HG03060 (cell line): Measurements from ENCODE around the gene NEURL3.
A peak's percentile ranks its signal among the peaks of the same experiment; 100 is the strongest.

Source experiments
- ATAC-seq: cut with Tn5 transposase; IDR thresholded peaks from one replicate; pipeline ENCODE4 v1.9.1; 2021; ENCODE audit warnings: low read depth, moderate number of reproducible peaks; ENCODE audit not compliant: unreplicated experiment

Gene NEURL3

DNA sequence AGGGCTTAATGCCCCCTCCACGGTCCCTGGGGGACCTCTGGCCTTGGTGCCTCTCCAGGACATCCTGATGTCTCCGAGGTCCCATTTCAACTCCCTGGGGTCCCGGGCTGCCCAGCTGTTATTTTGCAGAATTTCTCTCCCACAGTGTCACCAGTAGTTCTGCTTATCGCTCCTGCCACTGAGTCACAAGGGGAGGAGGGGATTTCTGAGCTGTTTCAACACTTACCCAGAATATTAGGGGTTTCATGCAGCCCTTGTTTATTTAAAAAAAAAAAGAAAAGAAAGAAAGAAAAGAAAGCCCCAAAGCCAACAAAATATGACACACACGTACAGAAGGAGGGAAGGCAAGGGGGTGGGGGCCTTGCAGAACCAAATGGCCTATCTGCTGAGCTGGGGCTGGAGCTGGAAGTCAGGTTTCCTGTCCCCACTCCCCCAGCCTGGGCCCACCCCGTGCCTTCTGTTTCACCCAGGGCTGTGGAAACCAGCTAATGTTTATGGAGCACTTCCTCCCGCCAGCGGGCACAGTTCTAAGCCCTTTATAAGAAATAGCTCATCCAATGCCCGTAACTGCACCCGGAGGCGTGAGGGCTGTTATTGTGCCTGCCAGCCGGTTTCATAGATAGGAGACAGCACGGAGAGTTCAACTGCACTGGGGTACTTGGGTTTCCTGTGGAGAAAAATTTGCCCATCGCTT is 23.0 kb upstream of the NEURL3 start:
- no peak for ATAC-seq

DNA sequence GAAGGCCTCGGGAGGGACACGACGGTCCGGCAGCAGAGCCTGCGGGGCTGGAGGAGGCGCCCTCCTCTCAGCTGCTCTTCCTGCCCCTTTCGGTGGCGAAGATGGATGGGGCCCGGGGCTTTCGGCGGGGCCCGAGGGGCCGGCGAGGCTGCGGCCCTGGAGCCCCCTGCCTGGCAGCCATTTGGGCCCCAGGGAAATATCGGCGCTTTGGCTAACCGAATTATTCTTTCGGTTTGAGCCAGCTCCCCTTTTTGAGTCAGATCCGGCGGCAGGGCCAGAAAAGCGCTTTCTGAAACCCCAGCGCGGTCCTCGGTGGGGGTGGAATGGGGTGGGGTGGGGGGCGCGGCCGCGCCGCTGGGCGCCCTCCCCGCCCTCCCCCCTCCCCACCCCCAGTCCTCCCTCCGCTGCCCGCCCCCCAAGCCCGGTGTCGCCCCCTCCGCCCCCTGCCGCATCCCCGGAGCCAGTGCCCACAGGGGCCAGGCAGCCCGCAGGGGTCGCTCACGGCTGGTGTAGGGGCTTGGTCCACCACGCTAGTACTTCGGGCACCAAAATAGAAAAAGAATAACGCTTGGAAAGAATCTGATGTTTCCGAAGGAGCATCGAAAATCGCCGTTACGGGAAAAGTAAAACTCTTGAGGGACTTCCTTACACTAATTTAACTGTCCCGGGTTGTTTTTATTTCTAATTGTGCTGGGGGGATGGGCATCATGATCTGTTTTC is 22.3 kb upstream of the NEURL3 start:
- no peak for ATAC-seq

DNA sequence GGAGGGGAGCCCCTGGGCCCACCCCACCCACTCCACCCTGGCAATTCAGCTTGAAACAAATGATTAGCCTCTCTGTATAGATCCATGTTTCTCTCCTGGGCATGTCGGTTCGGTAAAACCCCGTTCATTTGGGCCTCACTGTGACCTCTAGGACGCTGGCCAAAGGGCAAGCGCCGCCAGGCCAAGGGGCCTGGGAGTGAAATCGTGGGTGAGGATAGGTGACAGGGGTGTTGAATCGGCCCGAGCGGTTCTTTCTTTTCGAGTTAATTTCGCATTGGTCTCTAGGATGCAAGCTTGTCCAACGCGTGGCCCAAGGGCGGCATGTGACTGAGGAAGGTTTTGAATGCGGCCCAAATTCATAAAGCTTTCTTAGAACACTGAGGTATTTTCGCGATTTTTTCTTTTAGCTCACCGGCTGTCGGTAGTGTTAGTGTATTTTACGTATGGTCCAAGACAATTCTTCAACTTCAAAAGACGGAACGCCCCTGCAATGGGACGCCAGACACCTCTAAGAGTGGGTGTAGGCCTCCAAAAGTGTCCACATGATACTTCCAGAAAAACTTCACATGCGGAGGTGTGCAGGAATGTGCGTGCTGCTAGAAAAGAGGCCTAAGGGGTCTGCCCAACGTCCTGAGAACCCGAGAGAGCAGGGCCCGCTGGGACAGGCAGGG is 21.6 kb upstream of the NEURL3 start:
- ATAC-seq: no peak

DNA sequence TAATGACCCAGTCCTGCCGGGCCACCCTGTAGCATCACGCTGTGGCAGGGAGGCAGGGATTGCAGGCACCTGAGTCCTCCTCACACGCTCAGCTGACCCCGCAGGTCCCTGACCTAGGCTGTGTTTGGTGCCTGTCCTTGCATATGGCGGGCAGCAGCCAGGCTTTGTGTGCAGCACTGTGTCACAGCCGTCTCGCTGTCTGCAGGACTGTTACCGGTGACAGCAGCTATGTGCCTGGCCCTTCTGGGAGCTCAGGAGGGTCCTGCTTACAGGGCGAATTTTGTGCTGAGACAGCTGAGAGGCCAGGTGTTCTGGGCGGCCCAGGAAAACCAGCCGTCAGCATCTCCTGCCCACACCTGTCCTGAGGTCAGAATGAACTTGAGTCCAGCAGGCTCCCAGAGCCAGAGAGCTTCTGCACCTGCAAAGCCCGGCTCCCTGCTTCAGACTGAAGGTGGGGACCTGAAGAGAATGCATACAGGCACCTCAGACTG is 21.0 kb upstream of the NEURL3 start:
- ATAC-seq: no peak

DNA sequence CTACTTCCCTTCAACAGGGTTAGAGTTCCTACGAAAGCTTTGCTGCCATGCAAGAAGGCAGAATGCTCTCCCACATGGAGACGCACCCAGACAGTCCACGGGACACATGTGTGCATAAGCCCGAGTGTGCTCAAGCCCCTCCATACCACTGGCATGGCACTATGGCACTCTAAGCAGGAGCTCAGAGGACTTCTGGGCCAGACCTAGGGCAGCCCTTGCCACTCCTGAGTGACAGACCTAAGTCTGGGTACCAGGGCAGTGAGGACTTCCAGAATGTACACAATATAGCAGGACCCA is 20.0 kb upstream of the NEURL3 start:
- ATAC-seq: no peak

DNA sequence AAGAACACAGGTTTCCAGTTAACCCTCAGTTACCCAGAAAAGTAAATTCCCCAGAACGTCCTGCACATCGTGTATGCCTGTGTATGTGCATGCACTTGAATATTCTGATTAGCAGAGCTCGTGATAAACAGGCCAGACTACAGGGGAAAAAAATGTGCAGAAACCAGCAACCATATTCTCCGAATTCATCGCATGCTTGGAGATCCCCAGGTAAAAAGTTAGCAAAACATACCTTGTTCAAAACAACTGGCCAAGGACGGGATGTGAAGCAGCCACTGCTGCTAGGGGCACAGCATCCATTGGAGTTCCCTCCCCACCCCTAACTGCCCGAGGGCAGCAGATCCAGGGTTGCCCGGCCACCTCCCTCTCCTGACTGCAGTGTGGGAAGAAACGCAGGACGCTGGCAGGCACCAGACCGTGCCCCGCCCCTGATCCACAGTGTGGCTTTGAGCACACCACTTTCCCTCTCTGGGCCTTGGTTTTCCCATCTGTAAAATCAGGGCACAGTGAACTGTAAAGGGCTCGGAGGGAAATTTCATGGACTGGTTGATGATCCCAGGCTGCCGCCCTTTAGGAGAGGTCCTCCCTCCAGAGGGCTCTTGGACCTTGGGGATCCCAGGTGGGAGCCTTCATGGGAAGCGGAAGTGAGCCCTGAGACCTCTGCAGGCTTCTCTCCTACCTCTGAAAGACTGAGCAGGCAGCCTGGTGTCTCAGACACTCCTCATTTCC is 19.5 kb upstream of the NEURL3 start:
- ATAC-seq: no peak

DNA sequence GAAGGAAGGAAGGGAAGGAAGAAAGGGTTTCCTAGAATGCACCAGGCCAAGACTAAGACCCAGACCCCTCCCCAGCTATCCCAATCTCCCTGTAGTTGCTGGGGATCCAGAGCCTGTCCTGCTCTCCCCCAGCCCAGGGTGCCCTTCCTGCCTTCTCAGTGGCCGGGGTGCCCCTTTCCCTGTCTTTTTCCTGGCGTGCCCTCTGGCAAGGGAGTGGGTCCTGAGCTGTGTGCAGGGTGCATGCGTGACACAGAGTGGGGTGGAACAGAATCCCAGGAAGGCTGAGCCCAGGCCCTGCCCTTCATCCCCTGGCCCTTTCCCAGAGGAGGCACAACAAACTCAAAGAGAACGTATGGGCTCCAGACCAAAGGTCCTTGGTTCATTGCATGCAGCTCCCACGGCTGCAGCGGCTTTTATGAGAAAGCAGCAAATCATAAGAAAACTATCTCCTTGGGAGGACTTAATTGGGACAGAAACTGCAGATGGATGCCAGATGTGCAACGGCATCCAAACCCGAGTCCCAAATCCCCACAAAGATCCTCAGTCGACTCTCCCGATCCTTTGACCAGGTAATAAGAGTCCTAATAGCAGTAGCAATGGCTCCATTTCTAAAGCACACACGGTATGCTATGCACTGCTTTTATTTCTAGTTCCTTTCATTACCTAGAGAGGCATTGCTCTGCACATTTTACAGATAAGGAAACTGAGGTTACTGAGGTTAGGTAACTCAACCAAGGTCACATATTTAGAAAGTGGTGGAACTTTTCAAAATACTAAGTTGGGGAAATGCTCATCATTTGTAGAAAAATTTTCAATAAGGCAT is 18.7 kb upstream of the NEURL3 start:
- no peak for ATAC-seq

DNA sequence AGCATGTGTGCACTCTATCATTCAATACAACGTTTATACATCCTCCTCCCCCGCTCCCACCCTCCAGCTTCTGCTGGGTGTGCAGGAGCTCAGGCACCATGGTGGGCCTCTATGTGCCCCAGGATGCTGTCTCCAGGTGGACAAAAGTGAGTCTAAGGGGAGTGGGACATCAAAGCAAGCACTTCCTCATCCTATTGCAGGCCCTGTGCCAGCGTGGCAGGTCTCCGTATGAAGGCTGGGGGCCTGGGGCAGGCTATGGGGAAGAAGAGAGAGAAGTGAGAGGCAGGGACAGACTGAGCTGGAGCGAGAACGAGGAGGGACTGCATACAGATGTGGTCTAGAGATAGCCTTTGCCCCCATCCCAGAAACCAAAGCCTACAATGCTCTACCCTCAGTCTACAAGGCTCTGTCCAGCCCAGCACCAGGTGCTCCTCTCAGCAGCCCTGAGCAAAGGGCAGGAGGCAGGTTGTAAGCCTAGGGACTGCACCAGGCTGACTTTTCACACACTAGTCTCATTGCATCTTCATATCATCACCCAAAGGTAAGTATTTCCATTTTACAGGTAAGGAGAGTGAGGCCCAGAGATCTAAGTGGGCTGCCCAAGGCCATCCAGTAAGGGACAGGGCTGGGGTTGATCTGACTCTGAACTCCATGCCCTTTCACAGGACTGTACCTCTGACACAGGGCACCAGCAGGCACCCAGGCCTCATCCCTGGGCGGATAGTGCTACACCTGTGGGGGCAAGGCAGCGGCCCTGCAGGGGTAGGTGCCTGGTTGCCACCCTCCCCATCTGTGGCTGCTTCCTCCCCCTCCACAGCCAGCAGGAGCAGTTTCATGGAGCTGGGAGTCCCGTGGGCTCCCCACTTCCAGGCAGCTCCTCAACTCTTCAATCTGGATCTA is 17.4 kb upstream of the NEURL3 start:
- ATAC-seq: no peak

DNA sequence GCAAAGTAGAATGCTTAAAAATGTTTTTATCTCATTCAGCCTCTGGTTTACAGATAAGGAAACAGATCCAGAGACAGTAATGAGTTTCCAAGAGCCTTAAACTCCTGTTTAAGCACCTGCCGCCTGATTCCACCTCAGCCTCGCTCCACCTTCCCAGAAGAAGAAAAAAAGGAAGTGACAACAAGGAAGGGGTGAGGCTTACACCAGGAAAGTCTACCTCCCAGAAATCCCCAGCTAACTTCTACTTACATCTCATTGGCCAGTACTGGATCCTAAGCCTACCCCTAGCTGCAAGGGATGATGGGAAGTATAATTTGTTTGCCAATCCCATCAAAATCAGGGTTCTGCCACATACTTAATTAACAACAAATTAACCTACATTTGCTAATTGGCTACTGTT is 16.1 kb upstream of the NEURL3 start:
- no peak for ATAC-seq

DNA sequence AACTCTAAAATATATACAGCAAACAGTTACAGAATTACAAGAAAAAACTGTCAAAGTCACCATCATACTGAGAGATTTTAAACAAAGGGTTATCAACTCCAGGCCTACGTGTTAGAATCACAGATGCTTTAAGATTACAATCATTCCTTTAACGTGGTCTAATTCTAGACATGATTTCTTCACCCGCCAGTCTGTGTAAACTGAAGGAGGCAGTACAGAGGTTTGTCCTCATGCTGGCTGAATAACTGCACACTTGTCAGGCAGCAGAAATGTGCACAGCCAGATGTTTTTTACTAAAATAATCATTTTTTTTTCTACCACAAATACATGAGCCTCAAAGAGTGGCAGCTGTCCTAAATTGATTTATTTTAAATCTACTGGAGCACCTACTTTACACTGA is 15.5 kb upstream of the NEURL3 start:
- ATAC-seq: no peak

DNA sequence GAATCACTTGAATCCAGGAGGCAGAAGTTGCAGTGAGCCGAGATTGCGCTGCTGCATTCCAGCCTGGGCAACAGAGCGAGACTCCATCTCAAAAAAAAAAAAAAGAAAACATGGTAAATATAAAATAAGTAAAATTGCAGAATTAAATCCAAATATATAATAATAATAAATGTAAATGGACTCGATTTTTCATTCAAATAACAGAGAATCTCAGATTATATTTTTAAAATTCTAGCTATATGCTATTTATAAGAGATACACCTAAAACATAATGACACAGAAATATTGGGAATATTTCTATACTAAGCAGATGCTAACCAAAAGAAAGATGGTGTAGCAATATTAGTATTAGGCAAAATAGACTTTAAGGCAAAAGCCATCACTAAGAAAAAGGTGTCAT is 15.1 kb upstream of the NEURL3 start:
- ATAC-seq: no peak

DNA sequence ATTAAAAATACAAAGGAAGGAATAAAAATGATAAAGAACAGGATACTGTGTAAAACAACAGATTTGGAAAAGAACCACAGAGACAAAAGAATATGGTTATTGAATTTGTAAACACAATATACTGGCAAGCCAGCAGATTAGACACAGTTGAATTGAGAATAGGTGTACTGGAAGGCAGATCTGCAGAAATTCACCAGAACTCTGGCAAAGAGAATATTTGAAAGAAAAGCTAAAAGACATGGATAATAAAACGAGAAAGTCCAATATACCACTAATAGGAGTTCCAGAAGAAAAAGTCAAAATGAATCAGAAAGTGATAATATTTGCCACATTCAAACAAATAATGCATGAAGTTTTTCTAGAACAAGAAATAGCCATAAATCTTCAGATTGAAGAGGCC is 11.9 kb upstream of the NEURL3 start:
- ATAC-seq: no peak

DNA sequence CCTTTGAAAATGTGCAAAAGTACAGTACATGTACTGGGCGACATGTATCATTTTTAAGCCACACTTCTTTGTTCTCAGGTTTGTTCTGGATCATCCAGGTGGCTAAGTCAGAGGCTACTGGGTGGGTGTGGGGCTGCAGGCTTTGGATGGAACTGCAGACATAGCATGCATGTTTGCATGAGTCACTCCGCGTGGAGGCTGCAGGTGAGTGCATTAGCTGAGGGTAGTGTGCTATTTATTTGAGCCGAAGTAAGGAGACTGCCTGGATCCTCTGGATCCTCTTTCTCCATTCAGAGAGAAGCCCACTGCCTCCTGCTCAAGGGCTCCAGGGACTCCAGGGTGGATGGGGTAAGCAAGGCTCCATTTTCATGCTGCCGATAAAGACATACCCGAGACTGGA is 9.4 kb upstream of the NEURL3 start:
- no peak for ATAC-seq

DNA sequence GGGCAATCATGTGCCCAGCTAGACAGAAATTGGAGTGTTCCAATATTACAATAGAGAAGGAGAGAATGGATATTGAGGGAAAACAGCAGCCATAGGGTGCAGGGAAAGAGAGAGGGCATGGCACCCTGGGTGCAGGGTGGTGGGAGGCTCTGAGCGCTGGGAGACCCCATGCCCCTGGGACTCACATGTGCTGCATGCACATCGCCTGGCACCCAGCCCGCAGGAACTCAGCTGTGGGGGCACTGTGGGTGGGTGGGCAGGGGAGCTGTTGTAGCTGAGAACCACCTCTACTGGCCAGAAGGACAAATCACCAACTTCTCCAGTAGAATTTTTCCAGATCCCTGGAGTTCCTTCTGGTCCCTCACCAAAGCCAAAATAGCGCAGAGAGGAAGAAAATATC is 7.2 kb upstream of the NEURL3 start:
- ATAC-seq: no peak

DNA sequence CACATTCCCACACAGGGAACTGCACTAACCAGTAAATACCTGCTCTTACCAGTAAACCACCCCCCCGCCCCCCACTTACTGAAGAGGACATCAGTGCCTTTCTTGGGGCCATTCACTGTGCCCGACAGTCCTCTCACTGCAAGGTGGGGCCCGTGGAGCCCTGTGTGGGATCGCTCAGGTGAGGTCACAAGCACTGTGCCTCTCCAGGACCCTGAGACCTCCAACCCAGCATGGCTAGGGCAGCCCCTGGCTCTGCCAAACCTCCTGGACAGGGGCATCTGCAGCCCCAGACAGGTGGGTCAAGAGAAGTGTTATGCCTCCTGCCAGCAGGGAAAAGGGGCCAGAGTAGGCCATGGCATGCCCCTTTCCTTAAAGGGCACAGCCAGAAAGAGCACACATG is 6.7 kb upstream of the NEURL3 start:
- no peak for ATAC-seq

DNA sequence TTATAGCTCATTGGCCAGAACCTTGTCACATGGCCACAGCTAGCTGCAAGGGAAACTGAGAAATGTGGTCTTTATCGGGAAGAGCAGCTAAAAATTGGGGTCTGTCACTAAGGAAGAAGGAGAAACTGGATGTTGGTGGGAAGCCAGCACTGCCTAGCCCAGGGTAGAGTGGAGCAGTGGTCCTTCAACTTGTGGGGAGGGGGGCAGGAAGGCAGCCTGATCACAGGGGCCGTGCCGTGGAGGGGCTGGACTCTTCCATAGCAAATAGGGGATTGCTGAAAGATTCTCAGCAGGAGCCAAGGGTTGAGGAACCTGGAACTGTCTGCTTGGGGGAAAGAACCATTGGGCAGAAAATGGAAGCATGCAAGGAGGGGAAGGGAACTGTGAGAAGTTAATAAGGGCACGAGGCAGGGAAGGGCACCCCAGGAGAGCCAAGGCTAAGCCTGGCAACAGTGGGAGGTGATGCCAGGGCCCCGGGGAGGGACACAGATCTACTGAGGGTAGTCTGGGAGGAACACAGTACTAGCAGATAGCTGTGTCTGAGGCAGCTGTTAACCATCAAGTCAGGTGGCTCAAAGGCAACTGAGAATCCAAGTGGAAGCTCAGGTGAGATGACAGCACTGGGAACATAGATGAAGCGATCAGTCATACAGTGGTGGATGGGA is 5.9 kb upstream of the NEURL3 start:
- ATAC-seq: no peak

DNA sequence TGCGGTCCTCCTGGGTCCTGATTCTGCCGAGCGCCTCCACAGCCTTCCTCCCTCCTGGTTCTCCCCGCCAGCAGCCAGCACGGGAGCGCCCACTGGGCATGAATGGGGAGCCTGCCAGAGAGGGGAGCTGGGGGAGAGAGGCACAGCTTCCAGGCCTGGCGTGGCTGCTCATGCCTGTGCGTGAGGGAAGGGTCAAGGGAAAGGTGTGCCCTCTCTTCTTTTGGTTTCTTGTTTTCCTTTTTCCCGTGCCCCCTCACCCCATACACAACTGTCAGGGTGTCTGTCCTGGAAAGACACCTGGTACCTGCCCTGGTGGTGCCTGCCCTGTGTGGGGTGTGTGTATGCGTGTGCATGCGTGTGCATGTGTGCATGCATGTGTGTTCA is 4.7 kb upstream of the NEURL3 start:
- no peak for ATAC-seq

DNA sequence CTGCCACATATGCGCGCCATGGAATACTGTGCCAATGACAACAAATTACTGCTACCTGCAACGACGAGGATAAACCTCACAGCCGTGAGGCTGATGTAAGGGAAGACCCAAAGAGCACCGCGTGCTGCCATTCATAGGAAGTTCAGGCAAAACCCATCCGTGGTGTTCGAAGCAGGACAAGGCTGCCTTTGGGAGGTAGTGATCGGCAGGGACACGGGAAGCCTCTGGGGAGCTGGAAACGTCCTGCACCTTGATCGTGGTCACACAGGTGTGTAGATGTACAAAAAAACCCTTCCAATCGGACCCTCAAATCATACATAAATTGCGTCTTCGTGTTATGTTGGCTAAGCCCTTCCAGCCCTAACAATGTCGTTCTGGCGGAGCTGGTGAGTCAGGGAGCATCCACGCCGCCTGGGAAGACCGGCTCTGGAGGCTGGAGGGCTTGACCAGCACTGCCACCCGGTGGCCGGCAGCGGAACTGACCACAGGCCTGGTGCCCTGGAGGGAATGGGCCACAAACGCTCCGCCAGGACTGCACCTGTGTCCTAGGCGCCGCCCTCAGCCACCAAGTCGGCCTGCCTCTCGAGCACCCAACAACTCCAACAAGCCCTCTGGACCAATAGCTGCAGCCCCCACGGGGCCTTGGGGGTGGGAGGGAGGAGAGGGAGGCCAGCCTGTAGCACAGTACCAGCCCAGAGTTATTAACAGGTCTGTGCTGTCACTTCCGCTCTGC is 4.1 kb upstream of the NEURL3 start:
- ATAC-seq: peak; percentile 46
